Endothelial cell of umbilical vein (primary cell): ENCODE data around the gene CHMP2B. TPM values are rescaled to one million over a fixed set of nuclear protein-coding genes. Genes with fewer than 3 reads are reported as not detected.

Experiments
- BruUV-seq: library from RNA; stranded (reverse); fragments of 400-500 nt; replicated peaks from 2 replicates; lab custom pipeline; 2021; lab: Mats Ljungman, UMichigan
- CTCF ChIA-PET: fragments of 300-600, 350-600 bp; sonication (Branson Sonifier 250); formaldehyde crosslinking; loops from one replicate; lab custom pipeline; 2021; ENCODE audit warnings: antibody characterized with exemption, inconsistent platforms; lab: Charles Lee
- POLR2A ChIA-PET: fragments of 300-600, 350-600 bp; sonication (Branson Sonifier 250); formaldehyde crosslinking; loops from one replicate; lab custom pipeline; 2021; ENCODE audit warnings: antibody characterized with exemption, inconsistent platforms; lab: Charles Lee
- DNase-seq: peaks from one replicate; pipeline ENCODE4 v3.0.0-alpha.2; 2011; ENCODE audit warnings: low read depth, low spot score
- FAIRE-seq: peaks from 2 replicates; lab custom pipeline; 2011; peaks lifted over from hg19 to GRCh38; lab: Jason Lieb, UNC
- H2AFZ ChIP-seq: 2 replicates; pipeline ENCODE4 v1.6.0; 2012; ENCODE audit warnings: low read depth, low read length, control low read depth, inconsistent platforms
- H3K27ac ChIP-seq: 2 replicates; pipeline ENCODE4 v1.5.1; 2011; ENCODE audit warnings: low read depth, mild to moderate bottlenecking, control low read depth, low read length, moderate library complexity; ENCODE audit not compliant: insufficient read depth
- H3K27me3 ChIP-seq, 2 experiments: 2 replicates each; pipeline versions ENCODE4 v1.6.0 to v1.6.1; 2011; ENCODE audit warnings: low read length in 2 of 2, mixed read lengths in 1 of 2; ENCODE audit not compliant: control insufficient read depth in 2 of 2, insufficient read depth in 2 of 2
- H3K36me3 ChIP-seq, 2 experiments: 2 replicates in 1 of 2; 3 replicates in 1 of 2; pipeline ENCODE4 v1.5.1; 2011; ENCODE audit warnings: low read length in 2 of 2, mild to moderate bottlenecking in 1 of 2, moderate library complexity in 1 of 2; ENCODE audit not compliant: control insufficient read depth in 2 of 2, insufficient read depth in 2 of 2; ENCODE audit errors: extremely low read depth in 1 of 2
- H3K4me1 ChIP-seq: 3 replicates; pipeline ENCODE4 v1.5.1; 2011; ENCODE audit warnings: mild to moderate bottlenecking, low read length; ENCODE audit not compliant: control insufficient read depth, insufficient read depth; ENCODE audit errors: extremely low read depth
- H3K4me2 ChIP-seq: 2 replicates; pipeline ENCODE4 v1.6.1; 2011; ENCODE audit warnings: low read length, control low read depth, mixed read lengths; ENCODE audit not compliant: insufficient read depth
- H3K4me3 ChIP-seq, 3 experiments: fragments of 200-600 bp in 1 of 3; sonication (generic), shearing (Covaris generic) in 1 of 3; replicated peaks in 1 of 3; 2 replicates each; pipeline ENCODE4 v1.5.1; 2011 to 2016; ENCODE audit warnings: control low read depth in 3 of 3, low read length in 3 of 3, mild to moderate bottlenecking in 2 of 3, inconsistent platforms in 1 of 3, low read depth in 1 of 3, moderate library complexity in 1 of 3; ENCODE audit not compliant: insufficient read depth in 1 of 3
- H3K79me2 ChIP-seq: 2 replicates; pipeline ENCODE4 v1.6.0; 2012; ENCODE audit warnings: low read length, inconsistent platforms; ENCODE audit not compliant: control insufficient read depth, insufficient read depth
- H3K9ac ChIP-seq: replicated peaks from 2 replicates; pipeline ENCODE3; 2011; ENCODE audit warnings: low read length, control low read depth; ENCODE audit not compliant: insufficient read depth; ENCODE audit errors: extremely low read depth
- H3K9me1 ChIP-seq: replicated peaks from 3 replicates; pipeline ENCODE4 v1.6.0; 2011; ENCODE audit warnings: mild to moderate bottlenecking, low read length; ENCODE audit not compliant: control insufficient read depth, insufficient read depth; ENCODE audit errors: extremely low read depth
- H3K9me3 ChIP-seq: replicated peaks from 2 replicates; pipeline ENCODE4 v1.5.1; 2012; ENCODE audit warnings: low read length, inconsistent platforms; ENCODE audit not compliant: control insufficient read depth, insufficient read depth
- H4K20me1 ChIP-seq: replicated peaks from 2 replicates; pipeline ENCODE3; 2011; ENCODE audit warnings: mild to moderate bottlenecking, low read length; ENCODE audit not compliant: control insufficient read depth, insufficient read depth; ENCODE audit errors: extremely low read depth
- CTCF ChIP-seq, 2 donors: IDR thresholded peaks; 1 replicate in 1 of 2; 2 replicates in 1 of 2; pipeline ENCODE4 v1.5.1; 2011; ENCODE audit warnings: low read length in 2 of 2, mild to moderate bottlenecking in 2 of 2, moderate library complexity in 2 of 2, control low read depth in 1 of 2, inconsistent platforms in 1 of 2, low read depth in 1 of 2; ENCODE audit not compliant: insufficient read depth in 1 of 2; ENCODE audit errors: extremely low read depth in 1 of 2
- EZH2 ChIP-seq: IDR thresholded peaks from 2 replicates; pipeline ENCODE4 v1.6.1; 2012; ENCODE audit warnings: borderline replicate concordance, low read depth, mild to moderate bottlenecking, moderate library complexity, low read length, inconsistent platforms; ENCODE audit not compliant: severe bottlenecking
- GATA2 ChIP-seq: IDR thresholded peaks from 2 replicates; pipeline ENCODE4 v1.7.0; 2011; ENCODE audit warnings: low read depth, mild to moderate bottlenecking, moderate library complexity, mixed read lengths, low read length; ENCODE audit not compliant: insufficient read length, insufficient read depth
- JUN ChIP-seq: IDR thresholded peaks from 2 replicates; pipeline ENCODE4 v1.6.1; 2011; ENCODE audit warnings: borderline replicate concordance, low read depth; ENCODE audit not compliant: insufficient read length, insufficient read depth
- MYC ChIP-seq: IDR thresholded peaks from one replicate; pipeline ENCODE4 v1.6.1; 2011; ENCODE audit warnings: mild to moderate bottlenecking, low read depth, low read length
- POLR2A ChIP-seq: IDR thresholded peaks from 2 replicates; pipeline ENCODE4 v1.6.1; 2012; ENCODE audit warnings: low read depth, mild to moderate bottlenecking, control low read depth, low read length
- POLR2AphosphoS5 ChIP-seq: IDR thresholded peaks from 2 replicates; pipeline ENCODE4 v1.6.1; 2012; ENCODE audit warnings: low read depth, mild to moderate bottlenecking, control low read depth, low read length, moderate library complexity; ENCODE audit not compliant: insufficient read depth
- dilution Hi-C: fragments of 300-500 bp; cut with MboI; formaldehyde crosslinking; loops from one replicate; pipeline ENCODE4 v1.15.0; 2019; ENCODE audit warnings: low sequenced_read_pairs; ENCODE audit not compliant: extremely low pct_ligation_motif_present
- intact Hi-C: fragments of 100-400 bp; cut with micrococcal nuclease; formaldehyde crosslinking; loops from one replicate; pipeline ENCODE4 v1.10.0; 2022
- polyA plus RNA-seq, 4 experiments: library from polyadenylated mRNA; depleted of rRNA in 3 of 4; stranded (reverse) in 3 of 4; unstranded in 1 of 4; fragments of >200 nt; gene quantifications; 2 replicates each; pipeline versions ENCODE4 v1.2.1 to v1.2.3, GENCODE V29; 2011 to 2012; ENCODE audit warnings: missing spikeins in 1 of 4
- total RNA-seq: library from RNA; stranded (reverse); gene quantifications from 2 replicates; pipeline ENCODE4 v1.2.3, GENCODE V29; 2021

Gene CHMP2B
- total and polyA plus RNA-seq, 2 donors (not counting 3 experiments of a cell fraction or from before 2014, with no cell fraction given): 6.8 to 22.0 TPM

DNA sequence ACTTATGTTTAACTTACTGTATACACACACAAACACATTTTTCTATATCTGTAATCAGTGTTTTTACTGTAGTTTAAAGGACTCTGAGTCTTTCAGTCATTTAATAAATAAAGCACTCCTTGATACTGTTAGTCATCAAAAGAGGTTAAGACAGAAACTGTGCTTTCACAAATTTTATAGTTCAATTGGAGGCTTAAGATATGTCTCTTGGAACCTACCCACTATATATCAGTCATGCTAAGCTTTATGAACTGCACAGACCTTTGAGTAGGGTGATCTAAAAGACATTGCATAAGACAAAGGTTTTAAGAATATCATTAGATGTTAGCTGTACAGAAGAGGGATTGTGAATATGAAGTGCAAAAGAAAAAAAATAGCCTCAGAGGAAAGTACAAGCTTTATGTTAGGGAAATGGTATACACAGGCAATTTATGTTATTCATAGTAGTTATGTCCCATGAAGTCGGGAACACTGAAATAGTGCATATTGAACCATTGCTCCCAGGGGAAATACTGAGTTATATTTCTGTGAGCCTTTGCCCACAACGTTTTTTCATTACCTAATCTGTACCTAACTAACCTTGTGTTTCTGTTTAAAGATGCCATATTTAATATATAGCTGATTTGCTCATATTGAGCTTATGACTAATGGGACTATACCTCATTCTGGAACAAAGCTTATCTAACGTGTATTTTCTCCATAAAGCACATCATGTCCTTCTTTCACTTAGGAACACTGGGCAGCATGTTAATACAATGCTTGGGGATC, 19.7 kb downstream of the CHMP2B start:
- no peak overlapping the region for H2AFZ ChIP-seq
- no peaks in the 10 kb centered on the region for H3K9me3 ChIP-seq
- no peaks in the 10 kb centered on the region for H3K9me1 ChIP-seq
- H3K79me2 ChIP-seq: no peaks in the 10 kb centered on the region
- no TSS peak for BruUV-seq
- no peak for FAIRE-seq
- TF ChIP-seq POLR2A: no peak
- no peak for TF ChIP-seq JUN
- TF ChIP-seq GATA2: no peak
- TF ChIP-seq POLR2AphosphoS5: no peak
- no peak for TF ChIP-seq MYC
- TF ChIP-seq CTCF (IDR thresholded peaks at IDR 0.05; ENCODE audit: extremely low read depth in 1 of 2, insufficient read depth in 1 of 2, low read depth in 1 of 2, low read length in 2 of 2): no peak
- no peak for TF ChIP-seq EZH2
- H4K20me1 ChIP-seq: no peaks in the 10 kb centered on the region
- H3K4me1 ChIP-seq: peaks cover 2% of the 10 kb centered on the region
- dilution Hi-C loops: no loop called here
- no peaks in the 10 kb centered on the region for H3K36me3 ChIP-seq
- no peak overlapping the region for H3K4me3 ChIP-seq
- ChIA-PET POLR2A (no interaction called here), CTCF (interaction anchor here (1.0 to 1.3 kb wide), 2 partner anchors 12 to 13 kb away, joined by 3 to 8 read pairs; no protein-coding TSS in a partner anchor)
- no peak for DNase-seq
- no peak overlapping the region for H3K27ac ChIP-seq
- H3K9ac ChIP-seq: no peak overlapping the region
- H3K27me3 ChIP-seq: no peaks in the 10 kb centered on the region
- no peak overlapping the region for H3K4me2 ChIP-seq
- intact Hi-C loops: no loop called here
